Renal cortex interstitium (tissue), 11 donors: ENCODE measurements around the gene TAF3. TPM values are rescaled to one million over a fixed set of nuclear protein-coding genes. Genes with fewer than 3 reads are reported as not detected.
A peak's percentile ranks its signal among the peaks of the same experiment; 100 is the strongest.

Experiments used
- DNase-seq, 11 donors: peaks; one replicate each; pipeline ENCODE4 v3.0.0-alpha.2; 2013; ENCODE audit warnings: low read depth in 9 of 11, low spot score in 4 of 11; ENCODE audit errors: extremely low read depth in 1 of 11
- polyA plus RNA-seq, 3 donors: library from polyadenylated mRNA; unstranded; fragments of 120-200 nt; gene quantifications; one replicate each; pipeline ENCODE4 v1.2.1, GENCODE V29; 2013; ENCODE audit not compliant: insufficient read length in 3 of 3

The TAF3 gene
- polyA plus RNA-seq, 3 donors: 10.6 to 12.3 (median 10.9) TPM

- no peak for DNase-seq
Observed at GRCh38 chr10:7861509-7862120, 43.3 kb downstream of the TAF3 start.

DNA sequence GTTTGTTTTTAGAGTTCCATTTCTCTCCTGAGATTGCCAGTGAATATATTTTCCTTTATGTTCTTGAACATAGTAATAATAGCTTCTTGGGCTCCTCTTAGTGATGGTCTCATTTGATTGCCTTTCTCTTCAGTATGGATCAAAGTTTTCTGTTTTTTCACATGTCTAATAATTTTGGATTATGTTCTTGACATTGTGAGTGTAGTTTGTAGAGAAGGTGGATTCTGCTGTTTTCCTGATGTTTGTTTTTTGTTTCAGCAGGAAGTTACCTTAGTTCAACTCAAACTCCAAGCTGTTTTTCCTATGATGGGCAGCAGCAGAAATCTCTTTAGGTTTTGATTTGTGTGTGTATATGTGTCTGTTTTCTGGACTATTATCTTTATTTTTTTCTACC is 43.8 kb downstream of the TAF3 start:
- no peak for DNase-seq

GRCh38 chr10:7866176-7866575 is 47.9 kb downstream of the TAF3 start:
- DNase-seq: no peak

DNA sequence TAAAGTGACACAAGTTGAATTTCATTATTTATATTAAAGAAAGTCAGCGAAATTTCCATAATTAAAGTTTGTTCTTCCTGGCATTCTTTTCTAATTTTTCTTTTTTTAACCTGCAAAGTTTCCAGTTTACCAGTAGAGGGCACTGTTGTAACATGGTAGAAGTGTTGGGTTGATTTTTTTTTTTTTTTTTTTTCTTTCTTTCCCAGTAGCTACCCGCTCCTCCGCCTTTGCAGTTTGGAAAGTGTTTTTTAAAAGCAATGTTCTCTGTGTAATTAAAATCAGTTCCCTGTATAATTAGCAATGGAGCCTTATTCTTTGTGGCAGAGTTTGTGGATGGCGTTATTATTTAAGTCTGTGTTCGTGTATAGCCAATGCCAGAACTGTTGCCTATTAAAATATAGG is 53.7 kb downstream of the TAF3 start:
- DNase-seq: peak in 1 of 11 donors; percentile 42

DNA sequence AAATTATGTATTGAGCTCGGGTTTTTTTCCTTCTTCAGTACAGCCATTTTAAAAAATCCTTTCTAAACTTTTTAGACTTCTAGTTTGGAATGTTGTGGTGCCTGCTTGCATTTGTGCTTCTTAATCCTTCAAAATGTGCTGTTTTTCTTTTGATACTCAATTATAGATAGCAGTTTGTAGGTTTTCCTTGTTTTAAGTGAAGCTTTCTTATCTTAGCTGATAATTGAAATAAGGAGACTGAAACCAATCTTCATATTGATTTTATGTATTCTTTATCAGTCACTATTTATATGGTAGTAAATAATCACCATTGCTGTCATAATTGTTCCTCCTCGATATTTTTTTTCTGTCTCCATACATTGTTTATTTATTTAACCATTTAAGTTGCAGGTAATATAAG is 56.6 kb downstream of the TAF3 start:
- DNase-seq: no peak

DNA sequence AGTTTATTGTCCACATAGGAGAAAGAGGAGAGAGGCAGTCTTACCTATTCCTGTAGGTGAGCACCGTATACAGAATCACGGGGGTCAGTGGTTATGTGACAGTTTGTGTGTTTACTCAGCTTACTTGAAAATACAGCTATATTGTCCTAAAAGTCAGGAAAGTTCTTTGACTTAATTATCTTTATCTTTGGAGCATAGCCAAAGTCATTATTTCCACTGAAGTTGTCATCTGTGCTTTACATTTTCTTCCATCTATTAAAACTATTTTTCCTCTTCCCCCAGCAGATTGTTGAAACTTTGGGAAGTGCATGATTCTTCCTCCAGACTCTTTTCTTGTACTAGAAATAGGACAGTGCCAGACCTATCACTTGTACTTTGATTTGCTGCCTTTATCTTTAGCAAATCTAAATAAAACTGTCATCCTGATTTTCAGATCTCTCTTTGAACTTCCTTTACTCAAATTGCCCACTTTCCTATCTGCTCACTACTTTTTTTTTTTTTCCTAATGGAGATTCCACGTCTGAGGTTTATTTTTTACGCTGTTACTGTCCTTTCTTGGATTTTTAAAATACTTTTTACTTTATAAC is 58.3 kb downstream of the TAF3 start:
- no peak for DNase-seq

- DNase-seq: no peak
Observed at GRCh38 chr10:7881119-7881518, 62.8 kb downstream of the TAF3 start.

DNA sequence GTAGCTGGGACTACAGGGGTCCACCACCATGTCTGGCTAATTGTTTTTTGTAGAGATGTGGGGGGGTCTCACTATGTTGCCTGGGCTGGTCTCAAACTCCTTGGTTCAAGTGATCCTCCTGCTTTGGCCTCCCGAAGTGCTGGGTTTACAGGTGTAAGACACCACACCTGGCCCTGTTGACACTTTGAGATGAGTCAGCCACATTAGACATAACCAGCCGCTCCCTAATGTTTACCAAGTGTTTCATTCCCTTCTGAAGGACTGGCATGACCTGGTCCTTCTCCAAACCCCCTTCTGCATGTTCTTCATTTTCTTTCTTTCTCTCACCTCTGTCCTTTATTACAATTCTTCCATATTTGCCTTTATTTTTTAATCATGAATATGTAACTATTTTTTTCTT is 67.8 kb downstream of the TAF3 start:
- DNase-seq: no peak

DNA sequence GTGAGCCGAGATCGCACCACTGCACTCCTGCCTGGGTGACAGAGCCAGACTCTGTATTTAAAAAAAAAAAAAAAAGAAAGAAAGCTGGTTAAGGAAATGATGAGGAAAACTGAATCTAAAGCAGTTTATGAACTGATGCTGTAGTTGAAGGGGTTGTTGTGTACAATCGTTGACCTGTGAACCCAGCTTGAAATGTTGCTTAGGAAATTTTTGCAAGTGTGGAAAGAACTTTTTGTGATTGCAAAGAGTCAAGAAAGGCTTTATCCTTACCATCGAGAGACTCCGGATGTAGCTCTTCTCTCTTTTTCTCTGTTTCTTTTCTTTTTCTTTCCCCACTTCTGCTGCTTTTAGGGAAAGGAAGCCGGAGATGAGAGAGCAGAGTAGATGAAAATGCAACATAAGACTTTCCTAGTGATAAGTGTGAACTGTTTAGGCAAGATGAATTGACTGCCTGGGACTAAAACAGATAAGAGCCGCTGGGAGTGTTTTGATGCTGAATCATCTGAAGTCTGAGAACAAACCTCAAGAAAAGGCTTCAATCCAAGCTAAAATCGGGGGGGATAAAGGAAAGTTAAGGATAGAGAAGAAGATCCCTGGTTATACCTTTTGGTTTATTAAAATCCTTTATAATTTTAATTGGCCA is 69.0 kb downstream of the TAF3 start:
- no peak for DNase-seq

- no peak for DNase-seq
Observed at GRCh38 chr10:7889947-7890542, 71.7 kb downstream of the TAF3 start.

DNA sequence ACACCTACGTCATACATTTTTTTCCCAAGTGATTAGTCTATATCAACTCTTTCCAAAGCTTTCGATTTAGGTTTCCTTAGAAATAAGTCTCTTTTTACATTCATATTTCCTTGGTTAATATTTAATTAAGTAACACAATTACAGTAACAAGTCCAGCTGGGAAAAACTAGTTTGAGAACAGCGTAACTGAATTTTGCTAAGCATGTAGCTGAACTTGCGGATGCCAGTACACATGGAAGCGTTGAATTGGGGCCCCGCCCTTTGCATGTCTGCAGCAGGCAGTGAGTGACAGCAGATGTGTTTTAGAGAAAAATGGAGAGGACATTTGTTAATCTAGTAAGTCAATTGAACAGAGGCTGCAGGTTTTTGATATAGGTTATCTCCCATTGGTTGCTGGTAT is 72.5 kb downstream of the TAF3 start:
- no peak for DNase-seq

DNA sequence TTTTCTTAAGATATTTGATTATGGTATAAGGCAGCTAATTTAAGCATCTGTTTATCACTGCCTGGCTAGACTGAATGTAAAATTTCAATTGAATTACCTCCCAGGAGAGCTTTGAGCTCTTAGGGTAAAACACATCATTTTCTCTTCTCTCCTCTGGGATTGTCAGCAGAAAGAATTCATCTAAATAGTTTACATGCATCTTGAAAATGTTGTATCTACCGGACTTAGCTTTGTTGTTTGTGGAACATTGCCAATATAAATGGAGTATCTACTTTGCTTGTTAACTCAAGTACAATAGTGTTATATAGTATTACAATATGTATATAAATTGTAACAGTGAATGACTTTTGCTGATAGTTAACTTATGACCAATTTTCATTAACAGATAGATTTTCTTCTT is 73.3 kb downstream of the TAF3 start:
- no peak for DNase-seq

DNA sequence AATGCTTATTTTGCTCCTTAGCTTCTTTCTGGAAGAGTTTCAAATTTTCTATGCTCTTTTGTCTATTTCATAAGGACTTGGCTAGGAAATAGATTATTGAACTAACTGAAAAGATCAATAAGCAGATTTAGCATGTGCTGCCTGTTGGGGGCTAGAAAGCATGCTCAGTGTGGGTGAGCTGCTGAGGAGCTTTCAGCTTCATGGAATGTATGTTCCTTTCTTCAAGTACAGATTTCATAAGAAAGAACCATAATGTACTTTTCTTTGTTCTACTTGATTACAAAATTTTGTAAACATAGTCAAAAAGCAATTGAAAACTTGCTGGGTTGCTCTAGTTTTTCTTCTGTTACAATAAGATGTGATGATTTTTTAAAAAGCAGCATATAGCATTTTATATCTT is 73.8 kb downstream of the TAF3 start:
- no peak for DNase-seq

- no peak for DNase-seq
Observed at GRCh38 chr10:7895699-7896090, 77.4 kb downstream of the TAF3 start.

GRCh38 chr10:7896297-7896696 is 78.0 kb downstream of the TAF3 start:
- no peak for DNase-seq

GRCh38 chr10:7901256-7901655 is 83.0 kb downstream of the TAF3 start:
- DNase-seq: peak in 8 of 11 donors; percentile 14 to 62 (median 30)

GRCh38 chr10:7902413-7902812 is 84.1 kb downstream of the TAF3 start:
- no peak for DNase-seq

DNA sequence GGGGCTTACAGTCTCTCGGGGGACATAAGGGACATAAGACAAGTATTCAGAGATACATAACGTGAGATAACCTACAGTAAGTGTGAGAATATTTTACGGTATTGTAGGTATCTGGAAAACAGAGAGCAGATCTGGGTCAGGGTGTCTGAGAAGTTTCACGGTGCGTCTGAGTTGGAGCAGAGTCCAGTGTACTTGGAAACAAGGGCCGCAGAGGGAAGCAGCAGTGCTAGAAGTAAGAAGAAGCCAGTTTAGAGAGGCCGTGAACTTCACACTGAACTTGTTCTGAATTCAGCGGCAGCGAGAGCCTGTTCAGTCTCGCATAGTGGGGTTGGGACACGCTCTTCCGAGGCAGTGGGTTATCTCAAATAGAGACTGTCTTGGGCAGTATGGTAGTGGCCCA is 85.5 kb downstream of the TAF3 start:
- no peak for DNase-seq

DNA sequence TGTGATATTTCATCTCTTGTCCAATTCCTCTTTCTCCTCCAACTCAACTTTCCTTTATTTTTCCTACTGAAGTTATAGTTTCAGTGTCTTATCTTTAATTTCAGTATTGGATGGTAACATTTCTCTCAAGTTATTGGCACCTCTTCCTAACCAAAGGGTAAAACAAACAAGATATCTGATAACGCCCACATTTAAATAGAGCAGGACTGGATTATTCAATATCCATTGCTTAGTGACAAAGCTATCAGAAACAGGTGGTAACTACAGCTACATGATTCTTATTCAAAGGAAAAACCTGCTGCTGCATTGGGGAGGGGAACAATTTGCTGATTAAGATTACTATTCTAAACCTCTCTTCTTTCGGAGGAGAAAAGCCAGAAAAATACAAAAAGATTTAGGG is 87.8 kb downstream of the TAF3 start:
- DNase-seq: no peak

- no peak for DNase-seq
Observed at GRCh38 chr10:7908541-7909210, 90.4 kb downstream of the TAF3 start.
